HAP-1 (cell line): ENCODE measurements around the gene FOXO3.

Experiments
- DNase-seq, 2 experiments: peaks; one replicate each; pipeline ENCODE4 v3.0.0-alpha.2; 2016 to 2020; ENCODE audit warnings: low spot score in 2 of 2
- H3K27me3 ChIP-seq: fragments of 250-450 bp; sonication (Bioruptor Pico); 2 replicates; pipeline ENCODE4 v1.5.1; 2020; ENCODE audit warnings: low read depth, mild to moderate bottlenecking, moderate library complexity
- H3K36me3 ChIP-seq: fragments of 250-450 bp; sonication (Bioruptor Pico); replicated peaks from 2 replicates; pipeline ENCODE4 v1.5.1; 2020; ENCODE audit warnings: mild to moderate bottlenecking
- H3K4me1 ChIP-seq: fragments of 250-450 bp; sonication (Bioruptor Pico); 2 replicates; pipeline ENCODE4 v1.5.1; 2020; ENCODE audit warnings: mild to moderate bottlenecking
- H3K4me3 ChIP-seq: fragments of 250-450 bp; sonication (Bioruptor Pico); 2 replicates; pipeline ENCODE4 v1.5.1; 2020; ENCODE audit warnings: mild to moderate bottlenecking, moderate library complexity
- H3K9me3 ChIP-seq: fragments of 250-450 bp; sonication (Bioruptor Pico); 2 replicates; pipeline ENCODE4 v1.5.1; 2020; ENCODE audit warnings: mild to moderate bottlenecking, moderate library complexity
- in situ Hi-C: fragments of 300-500 bp; cut with MboI; formaldehyde crosslinking; loops from 3 replicates; pipeline ENCODE4 v1.14.3; 2020; ENCODE audit warnings: low sequenced_read_pairs, inconsistent platforms, mixed read lengths

The FOXO3 gene

GRCh38 chr6:108625581-108625980 is 64.9 kb downstream of the FOXO3 start:
- Histone ChIP-seq H3K4me1 (peaks cover 16% of the 10 kb centered on the region), H3K4me3 (no peak overlapping the region), H3K9me3 (no peaks in the 10 kb centered on the region), H3K27me3 (peaks cover under 1% of the 10 kb centered on the region; the same call in 1 of the 2 replicates), H3K36me3 (no peaks in the 10 kb centered on the region)
- DNase-seq, result no peak
- in situ Hi-C loops, result no loop called here

GRCh38 chr6:108626777-108627176 is 66.1 kb downstream of the FOXO3 start:
- H3K4me1 ChIP-seq, result peaks cover 16% of the 10 kb centered on the region
- H3K36me3 ChIP-seq, result no peaks in the 10 kb centered on the region
- in situ Hi-C loops, result no loop called here
- DNase-seq, result no peak
- H3K27me3 ChIP-seq, result no peaks in the 10 kb centered on the region
- no peak overlapping the region for H3K4me3 ChIP-seq
- H3K9me3 ChIP-seq, result no peaks in the 10 kb centered on the region

GRCh38 chr6:108627692-108628550 is 67.2 kb downstream of the FOXO3 start:
- Histone ChIP-seq H3K4me1 (peaks cover 20% of the 10 kb centered on the region), H3K9me3 (no peaks in the 10 kb centered on the region), H3K27me3 (no peaks in the 10 kb centered on the region), H3K36me3 (no peaks in the 10 kb centered on the region), H3K4me3 (no peak overlapping the region)
- DNase-seq, result no peak
- in situ Hi-C loops, result no loop called here

GRCh38 chr6:108630050-108630714 is 69.5 kb downstream of the FOXO3 start:
- Histone ChIP-seq H3K4me3 (no peak overlapping the region), H3K27me3 (no peaks in the 10 kb centered on the region), H3K9me3 (no peaks in the 10 kb centered on the region), H3K36me3 (no peaks in the 10 kb centered on the region), H3K4me1 (peaks cover 33% of the 10 kb centered on the region)
- DNase-seq, result no peak
- in situ Hi-C loops, result no loop called here

GRCh38 chr6:108632441-108632840 is 71.7 kb downstream of the FOXO3 start:
- no peaks in the 10 kb centered on the region for H3K36me3 ChIP-seq
- no peaks in the 10 kb centered on the region for H3K27me3 ChIP-seq
- H3K9me3 ChIP-seq, result no peaks in the 10 kb centered on the region
- H3K4me1 ChIP-seq, result peaks cover 25% of the 10 kb centered on the region
- in situ Hi-C loops, result no loop called here
- H3K4me3 ChIP-seq, result no peak overlapping the region
- no peak for DNase-seq

GRCh38 chr6:108633436-108633835 is 72.7 kb downstream of the FOXO3 start:
- peak; percentile 45 to 97 for DNase-seq
- H3K27me3 ChIP-seq, result no peaks in the 10 kb centered on the region
- no peak overlapping the region for H3K4me3 ChIP-seq
- H3K36me3 ChIP-seq, result no peaks in the 10 kb centered on the region
- no peaks in the 10 kb centered on the region for H3K9me3 ChIP-seq
- peaks cover 20% of the 10 kb centered on the region for H3K4me1 ChIP-seq
- in situ Hi-C loops, result no loop called here

- DNase-seq, result no peak
- in situ Hi-C loops, result no loop called here
- Histone ChIP-seq H3K9me3 (no peaks in the 10 kb centered on the region), H3K4me1 (peaks cover 37% of the 10 kb centered on the region), H3K27me3 (no peaks in the 10 kb centered on the region), H3K4me3 (no peak overlapping the region), H3K36me3 (no peaks in the 10 kb centered on the region)
These were observed 74.9 kb downstream of the FOXO3 start for GRCh38 chr6:108635505-108636226.

- no peaks in the 10 kb centered on the region for H3K36me3 ChIP-seq
These were observed 77.2 kb downstream of the FOXO3 start for GRCh38 chr6:108637963-108638362.

GRCh38 chr6:108638993-108639392 is 78.3 kb downstream of the FOXO3 start:
- H3K27me3 ChIP-seq, result no peaks in the 10 kb centered on the region
- peaks cover 58% of the 10 kb centered on the region for H3K4me1 ChIP-seq
- peak; percentile 68 to 77 for DNase-seq
- H3K9me3 ChIP-seq, result no peaks in the 10 kb centered on the region
- H3K4me3 ChIP-seq, result no peak overlapping the region
- no peaks in the 10 kb centered on the region for H3K36me3 ChIP-seq
- in situ Hi-C loops, result no loop called here

More at GRCh38 chr6:108637963-108638362, 77.2 kb downstream of the FOXO3 start:
- in situ Hi-C loops, result no loop called here
- Histone ChIP-seq H3K4me3 (no peak overlapping the region), H3K4me1 (peaks cover 55% of the 10 kb centered on the region), H3K27me3 (no peaks in the 10 kb centered on the region), H3K9me3 (no peaks in the 10 kb centered on the region)
- DNase-seq, result no peak

GRCh38 chr6:108640104-108640503 is 79.4 kb downstream of the FOXO3 start:
- in situ Hi-C loops, result no loop called here
- no peak for DNase-seq
- Histone ChIP-seq H3K4me3 (no peak overlapping the region), H3K27me3 (no peaks in the 10 kb centered on the region), H3K9me3 (no peaks in the 10 kb centered on the region), H3K4me1 (peaks cover 54% of the 10 kb centered on the region), H3K36me3 (no peaks in the 10 kb centered on the region)

- Histone ChIP-seq H3K4me1 (peaks cover 64% of the 10 kb centered on the region), H3K4me3 (no peak overlapping the region), H3K9me3 (no peaks in the 10 kb centered on the region), H3K27me3 (no peaks in the 10 kb centered on the region), H3K36me3 (no peaks in the 10 kb centered on the region)
- no peak for DNase-seq
- in situ Hi-C loops, result no loop called here
These were observed 82.5 kb downstream of the FOXO3 start for GRCh38 chr6:108643184-108643583.

- Histone ChIP-seq H3K36me3 (no peaks in the 10 kb centered on the region), H3K4me1 (peaks cover 53% of the 10 kb centered on the region), H3K4me3 (no peak overlapping the region), H3K9me3 (no peaks in the 10 kb centered on the region), H3K27me3 (no peaks in the 10 kb centered on the region)
- in situ Hi-C loops, result no loop called here
- DNase-seq, result no peak
These were observed 83.5 kb downstream of the FOXO3 start for GRCh38 chr6:108644252-108644651.

- H3K36me3 ChIP-seq, result no peaks in the 10 kb centered on the region
- no peaks in the 10 kb centered on the region for H3K27me3 ChIP-seq
- peaks cover 29% of the 10 kb centered on the region for H3K4me1 ChIP-seq
- in situ Hi-C loops, result no loop called here
- no peaks in the 10 kb centered on the region for H3K9me3 ChIP-seq
- no peak overlapping the region for H3K4me3 ChIP-seq
- DNase-seq, result no peak
These were observed 87.5 kb downstream of the FOXO3 start for GRCh38 chr6:108648191-108648590.

- DNase-seq, result no peak
- no peaks in the 10 kb centered on the region for H3K27me3 ChIP-seq
- H3K9me3 ChIP-seq, result no peaks in the 10 kb centered on the region
- no peak overlapping the region for H3K4me3 ChIP-seq
- in situ Hi-C loops, result no loop called here
- H3K4me1 ChIP-seq, result peaks cover 20% of the 10 kb centered on the region
- no peaks in the 10 kb centered on the region for H3K36me3 ChIP-seq
These were observed 89.6 kb downstream of the FOXO3 start for GRCh38 chr6:108650325-108650724.
